SK-N-SH (cell line): ENCODE data around the gene ORC5. TPM values are rescaled to one million over a fixed set of nuclear protein-coding genes. Genes with fewer than 3 reads are reported as not detected.

Source experiments
- CTCF ChIA-PET: fragments of 300-600, 350-600 bp; formaldehyde crosslinking; extraction: SDS; loops from one replicate; lab custom pipeline; 2021; lab: Yijun Ruan, JAX
- POLR2A ChIA-PET: fragments of 350-600 bp; sonication (Branson Sonifier 250); formaldehyde crosslinking; extraction: SDS; loops from one replicate; lab custom pipeline; 2020; ENCODE audit warnings: antibody characterized with exemption, inconsistent platforms; lab: Yijun Ruan, JAX
- DNase-seq: peaks from one replicate; pipeline ENCODE4 v3.0.0; 2012
- H2AFZ ChIP-seq: fragments of 200-600 bp; sonication (generic); 2 replicates; pipeline ENCODE4 v1.8.1; 2016; ENCODE audit warnings: antibody characterized with exemption, mild to moderate bottlenecking, low read depth
- H3F3A ChIP-seq: fragments of 200-600 bp; sonication (generic); replicated peaks from 2 replicates; pipeline ENCODE3; 2016; ENCODE audit warnings: antibody characterized with exemption, mild to moderate bottlenecking; ENCODE audit not compliant: insufficient read depth
- H3K27ac ChIP-seq, 2 experiments: fragments of 200-500 bp in 1 of 2; fragments of 200-600 bp in 1 of 2; sonication (Bioruptor generic) in 1 of 2; sonication (generic), shearing (Covaris generic) in 1 of 2; 2 replicates each; pipeline versions ENCODE4 v1.5.1 to v1.6.1; 2014 to 2016; ENCODE audit warnings: low read depth in 2 of 2, inconsistent platforms in 1 of 2, low read length in 1 of 2, mild to moderate bottlenecking in 1 of 2, mixed read lengths in 1 of 2
- H3K27me3 ChIP-seq: fragments of 200-600 bp; sonication (generic), shearing (Covaris generic); 2 replicates; pipeline ENCODE4 v1.6.1; 2016; ENCODE audit warnings: mixed run types; ENCODE audit not compliant: insufficient read depth
- H3K36me3 ChIP-seq, 2 experiments: fragments of 200-500 bp in 1 of 2; fragments of 200-600 bp in 1 of 2; sonication (Bioruptor generic) in 1 of 2; sonication (generic) in 1 of 2; replicated peaks in 1 of 2; 2 replicates each; pipeline versions ENCODE3 to v1.5.1; 2014 to 2016; ENCODE audit warnings: low read length in 1 of 2, mild to moderate bottlenecking in 1 of 2; ENCODE audit not compliant: insufficient read depth in 2 of 2, control insufficient read depth in 1 of 2
- H3K4me1 ChIP-seq, 2 experiments: fragments of 200-500 bp in 1 of 2; fragments of 200-600 bp in 1 of 2; sonication (Bioruptor generic) in 1 of 2; sonication (generic), shearing (Covaris generic) in 1 of 2; 2 replicates each; pipeline versions ENCODE4 v1.5.1 to v1.6.1; 2014 to 2016; ENCODE audit warnings: low read depth in 1 of 2, low read length in 1 of 2, mixed run types in 1 of 2; ENCODE audit not compliant: insufficient read depth in 2 of 2, control insufficient read depth in 1 of 2
- H3K4me2 ChIP-seq: fragments of 200-600 bp; sonication (generic), shearing (Covaris generic); 2 replicates; pipeline ENCODE4 v1.6.1; 2017; ENCODE audit warnings: mixed run types
- H3K4me3 ChIP-seq, 2 experiments: fragments of 200-500 bp in 1 of 2; fragments of 200-600 bp in 1 of 2; sonication (Bioruptor generic) in 1 of 2; sonication (generic), shearing (Covaris generic) in 1 of 2; 2 replicates each; pipeline versions ENCODE4 v1.5.1 to v1.8.1; 2014 to 2016; ENCODE audit warnings: low read depth in 2 of 2, inconsistent platforms in 1 of 2, low read length in 1 of 2, mild to moderate bottlenecking in 1 of 2, mixed read lengths in 1 of 2, moderate library complexity in 1 of 2
- H3K79me2 ChIP-seq: fragments of 200-600 bp; sonication (generic); 2 replicates; pipeline ENCODE4 v1.8.1; 2017; ENCODE audit warnings: mild to moderate bottlenecking; ENCODE audit not compliant: insufficient read depth
- H3K9ac ChIP-seq: fragments of 200-600 bp; sonication (generic); 2 replicates; pipeline ENCODE4 v1.6.1; 2017; ENCODE audit warnings: mixed run types
- H3K9me2 ChIP-seq: fragments of 200-600 bp; sonication (generic); 2 replicates; pipeline ENCODE4 v1.6.1; 2017; ENCODE audit warnings: mixed run types
- H3K9me3 ChIP-seq: fragments of 200-600 bp; sonication (generic); 2 replicates; pipeline ENCODE4 v1.6.1; 2017; ENCODE audit warnings: mixed run types, mild to moderate bottlenecking, moderate library complexity
- H4K20me1 ChIP-seq: fragments of 200-600 bp; sonication (generic); 2 replicates; pipeline ENCODE4 v1.6.1; 2017; ENCODE audit warnings: mild to moderate bottlenecking, mixed run types; ENCODE audit not compliant: insufficient read depth
- FOSL2 ChIP-seq: IDR thresholded peaks from 2 replicates; pipeline ENCODE4 v1.4.0; 2012; ENCODE audit warnings: low read depth, mild to moderate bottlenecking, moderate library complexity, borderline replicate concordance
- FOXJ3 ChIP-seq: sonication (generic); formaldehyde crosslinking; IDR thresholded peaks from 2 replicates; pipeline ENCODE4 v1.5.1; 2020; ENCODE audit warnings: mild to moderate bottlenecking, missing genetic modification reagents
- FOXM1 ChIP-seq: IDR thresholded peaks from 2 replicates; pipeline ENCODE4 v1.4.0; 2012; ENCODE audit warnings: low read depth, mild to moderate bottlenecking
- MEF2A ChIP-seq: IDR thresholded peaks from 2 replicates; pipeline ENCODE4 v1.4.0; 2012; ENCODE audit warnings: low read depth, borderline replicate concordance
- NFIC ChIP-seq: IDR thresholded peaks from 2 replicates; pipeline ENCODE4 v1.4.0; 2012; ENCODE audit warnings: borderline replicate concordance
- RCOR1 ChIP-seq: fragments of 150-350 bp; IDR thresholded peaks from 2 replicates; pipeline ENCODE4 v1.6.1; 2017; ENCODE audit warnings: antibody characterized with exemption, low read length
- SMC3 ChIP-seq: IDR thresholded peaks from 2 replicates; pipeline ENCODE4 v1.6.1; 2012; ENCODE audit warnings: low read depth, low read length, improper control_type of control experiment
- TAF1 ChIP-seq: IDR thresholded peaks from 2 replicates; pipeline ENCODE4 v1.6.1; 2012; ENCODE audit warnings: low read depth, mild to moderate bottlenecking, low read length, moderate library complexity, borderline replicate concordance
- TEAD4 ChIP-seq: IDR thresholded peaks from 2 replicates; pipeline ENCODE4 v1.4.0; 2012; ENCODE audit warnings: mild to moderate bottlenecking, borderline replicate concordance; ENCODE audit not compliant: insufficient read depth
- WGBS: methylation state at CpG from one replicate; pipeline ENCODE4 v1.1.6; 2017; ENCODE audit warnings: low lambda C conversion rate; 5-methylcytosine and 5-hydroxymethylcytosine counted together
- polyA plus RNA-seq, 3 experiments: library from polyadenylated mRNA; depleted of rRNA; stranded (reverse); fragments of >200 nt; gene quantifications; 2 replicates each; pipeline ENCODE4 v1.2.3, GENCODE V29; 2012
- TF ChIP-seq, protein P1 (sequence below): fragments of 150-350 bp; IDR thresholded peaks from 2 replicates; pipeline ENCODE4 v1.6.1; 2016; ENCODE audit warnings: mild to moderate bottlenecking, low read depth, low read length
- TF ChIP-seq, protein P2 (sequence below): fragments of 150-350 bp; IDR thresholded peaks from 2 replicates; pipeline ENCODE4 v1.6.1; 2017; ENCODE audit warnings: antibody characterized with exemption, low read length, low read depth, borderline replicate concordance

ORC5 gene
- polyA plus RNA-seq, 1 of the 3 experiments (the other 2 are of a cell fraction) = 4.7 TPM

DNA sequence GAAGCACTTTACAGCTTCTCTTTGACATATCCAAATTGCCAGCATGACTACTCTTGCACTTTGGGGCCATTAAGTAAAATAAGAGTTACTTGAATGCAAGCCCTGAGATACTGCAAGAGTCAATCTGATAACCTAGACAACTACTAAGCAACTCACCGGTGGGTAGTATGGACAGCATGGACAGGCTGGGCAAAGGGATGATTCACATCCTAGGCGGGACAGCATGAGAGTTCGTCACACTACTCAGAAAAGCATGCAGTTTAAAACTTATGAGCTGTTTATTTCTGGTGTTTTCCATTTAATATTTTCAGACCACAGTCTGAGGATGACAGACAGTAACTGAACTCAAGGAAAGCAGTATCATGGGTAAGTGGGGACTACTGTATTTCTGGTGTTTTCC lies 84.0 kb downstream of the ORC5 start:
- Histone ChIP-seq H3K9ac (no peak overlapping the region), H4K20me1 (no peaks in the 10 kb centered on the region), H3K79me2 (no peaks in the 10 kb centered on the region), H3K27ac (no peak overlapping the region), H3F3A (peaks cover 6% of the 10 kb centered on the region), H3K36me3 (peaks cover 16 to 24% of the 10 kb centered on the region in 2 experiments), H3K4me3 (no peak overlapping the region), H3K9me2 (no peaks in the 10 kb centered on the region), H3K4me2 (no peak overlapping the region), H3K27me3 (no peaks in the 10 kb centered on the region), H3K9me3 (no peaks in the 10 kb centered on the region), H3K4me1 (peaks cover 8 to 31% of the 10 kb centered on the region in 2 experiments; a peak in 3 of 4 replicates), H2AFZ (no peak overlapping the region)
- CTCF ChIA-PET = interaction anchor here (1.0 to 1.7 kb wide), 2 partner anchors 18 to 30 kb away, joined by 3 to 5 read pairs; no protein-coding TSS in a partner anchor
- no peak for DNase-seq
- peak; percentile 18; the same call in 1 of the 2 replicates for TF ChIP-seq FOSL2
- no peak for TF ChIP-seq SMC3
- 60% methylated on average over 3 of the region's 3 CpGs for WGBS
- POLR2A ChIA-PET = no interaction called here

DNA sequence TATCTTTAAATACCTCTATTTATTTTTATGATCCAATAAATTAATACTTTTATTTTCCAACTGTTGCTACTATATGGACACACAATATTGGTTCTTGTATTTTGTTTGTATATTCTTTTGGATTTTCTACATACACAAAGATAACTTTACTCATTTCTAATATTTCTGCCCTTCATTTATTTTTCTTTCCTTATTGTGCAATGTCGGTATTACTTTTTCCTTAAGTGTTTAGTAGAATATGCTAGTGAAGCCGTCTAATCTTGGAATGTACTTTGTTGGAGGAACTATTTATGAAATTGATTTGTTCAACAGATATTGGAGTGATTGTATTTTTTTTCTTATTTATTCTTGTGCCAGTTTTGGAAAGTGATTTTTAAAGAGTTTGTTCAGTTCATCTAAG lies 94.0 kb downstream of the ORC5 start:
- Histone ChIP-seq H3F3A (no peaks in the 10 kb centered on the region), H3K9me2 (no peaks in the 10 kb centered on the region), H4K20me1 (no peaks in the 10 kb centered on the region), H3K36me3 (no peaks in the 10 kb centered on the region), H3K4me1 (no peaks in the 10 kb centered on the region), H3K79me2 (no peaks in the 10 kb centered on the region), H2AFZ (no peak overlapping the region), H3K27ac (no peak overlapping the region), H3K27me3 (no peaks in the 10 kb centered on the region), H3K4me3 (no peak overlapping the region), H3K9ac (no peak overlapping the region), H3K9me3 (no peaks in the 10 kb centered on the region), H3K4me2 (no peak overlapping the region)
- TF ChIP-seq FOXM1 (no peak), TEAD4 (no peak), FOXJ3 (CRISPR knock-in tag) (no peak), RCOR1 (no peak), NFIC (no peak), MEF2A (no peak), TAF1 (no peak)
- TF ChIP-seq, protein P1, sequence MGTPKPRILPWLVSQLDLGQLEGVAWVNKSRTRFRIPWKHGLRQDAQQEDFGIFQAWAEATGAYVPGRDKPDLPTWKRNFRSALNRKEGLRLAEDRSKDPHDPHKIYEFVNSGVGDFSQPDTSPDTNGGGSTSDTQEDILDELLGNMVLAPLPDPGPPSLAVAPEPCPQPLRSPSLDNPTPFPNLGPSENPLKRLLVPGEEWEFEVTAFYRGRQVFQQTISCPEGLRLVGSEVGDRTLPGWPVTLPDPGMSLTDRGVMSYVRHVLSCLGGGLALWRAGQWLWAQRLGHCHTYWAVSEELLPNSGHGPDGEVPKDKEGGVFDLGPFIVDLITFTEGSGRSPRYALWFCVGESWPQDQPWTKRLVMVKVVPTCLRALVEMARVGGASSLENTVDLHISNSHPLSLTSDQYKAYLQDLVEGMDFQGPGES = no peak
- TF ChIP-seq, protein P2, sequence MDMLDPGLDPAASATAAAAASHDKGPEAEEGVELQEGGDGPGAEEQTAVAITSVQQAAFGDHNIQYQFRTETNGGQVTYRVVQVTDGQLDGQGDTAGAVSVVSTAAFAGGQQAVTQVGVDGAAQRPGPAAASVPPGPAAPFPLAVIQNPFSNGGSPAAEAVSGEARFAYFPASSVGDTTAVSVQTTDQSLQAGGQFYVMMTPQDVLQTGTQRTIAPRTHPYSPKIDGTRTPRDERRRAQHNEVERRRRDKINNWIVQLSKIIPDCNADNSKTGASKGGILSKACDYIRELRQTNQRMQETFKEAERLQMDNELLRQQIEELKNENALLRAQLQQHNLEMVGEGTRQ = no peak
- ChIA-PET CTCF (no interaction called here), POLR2A (no interaction called here)
- no peak for DNase-seq
- 77% methylated on average over 2 of the region's 2 CpGs for WGBS
